NCI-H82 treated with DMSO at 0.1 percent for 48 hours (cell line): ENCODE measurements around the gene FYN.

ENCODE experiments used
- DNase-seq: peaks from one replicate; lab custom pipeline; 2025; ENCODE audit not compliant: unreplicated experiment; lab: John Stamatoyannopoulos, UW

Gene FYN

GRCh38 chr6:111854683-111855082 lies 18.6 kb downstream of the FYN start:
- DNase-seq: no peak

- no peak for DNase-seq
Measured at GRCh38 chr6:111852725-111853124, 20.5 kb downstream of the FYN start.

- no peak for DNase-seq
Measured at GRCh38 chr6:111850295-111850937, 22.8 kb downstream of the FYN start.

- no peak for DNase-seq
Measured at GRCh38 chr6:111849298-111849697, 24.0 kb downstream of the FYN start.

GRCh38 chr6:111848262-111848812 lies 24.9 kb downstream of the FYN start:
- DNase-seq: no peak

GRCh38 chr6:111846492-111847409 lies 26.5 kb downstream of the FYN start:
- no peak for DNase-seq

- DNase-seq: no peak
Measured at GRCh38 chr6:111846066-111846465, 27.2 kb downstream of the FYN start.

GRCh38 chr6:111845441-111845871 lies 27.8 kb downstream of the FYN start:
- no peak for DNase-seq

GRCh38 chr6:111844921-111845320 lies 28.3 kb downstream of the FYN start:
- DNase-seq: no peak

GRCh38 chr6:111844376-111844775 lies 28.9 kb downstream of the FYN start:
- no peak for DNase-seq

- no peak for DNase-seq
Measured at GRCh38 chr6:111843347-111844147, 29.7 kb downstream of the FYN start.

- no peak for DNase-seq
Measured at GRCh38 chr6:111842891-111843290, 30.4 kb downstream of the FYN start.

GRCh38 chr6:111842271-111842822 lies 30.9 kb downstream of the FYN start:
- no peak for DNase-seq

- DNase-seq: no peak
Measured at GRCh38 chr6:111841822-111842221, 31.4 kb downstream of the FYN start.

- DNase-seq: no peak
Measured at GRCh38 chr6:111840803-111841202, 32.4 kb downstream of the FYN start.

- no peak for DNase-seq
Measured at GRCh38 chr6:111838749-111839484, 34.3 kb downstream of the FYN start.

GRCh38 chr6:111837641-111838500 lies 35.4 kb downstream of the FYN start:
- DNase-seq: no peak

- no peak for DNase-seq
Measured at GRCh38 chr6:111837007-111837406, 36.2 kb downstream of the FYN start.

GRCh38 chr6:111835807-111836206 lies 37.4 kb downstream of the FYN start:
- no peak for DNase-seq
